Dermis microvascular lymphatic vessel endothelial cell (primary cell): Measurements from ENCODE around the gene SIGLEC6. TPM values are rescaled to one million over a fixed set of nuclear protein-coding genes. Genes with fewer than 3 reads are reported as not detected.

ENCODE experiments used
- DNase-seq, 2 donors: peaks; one replicate each; pipeline versions ENCODE4 v3.0.0 to v3.0.0-alpha.2; 2010; ENCODE audit warnings: low read depth in 2 of 2
- total RNA-seq: library from RNA; depleted of rRNA; stranded (reverse); fragments of >200 nt; gene quantifications from 2 replicates; pipeline ENCODE4 v1.2.1, GENCODE V29; 2014

SIGLEC6 gene
- total RNA-seq, 1 donor from 2014 or later: not detected

DNA sequence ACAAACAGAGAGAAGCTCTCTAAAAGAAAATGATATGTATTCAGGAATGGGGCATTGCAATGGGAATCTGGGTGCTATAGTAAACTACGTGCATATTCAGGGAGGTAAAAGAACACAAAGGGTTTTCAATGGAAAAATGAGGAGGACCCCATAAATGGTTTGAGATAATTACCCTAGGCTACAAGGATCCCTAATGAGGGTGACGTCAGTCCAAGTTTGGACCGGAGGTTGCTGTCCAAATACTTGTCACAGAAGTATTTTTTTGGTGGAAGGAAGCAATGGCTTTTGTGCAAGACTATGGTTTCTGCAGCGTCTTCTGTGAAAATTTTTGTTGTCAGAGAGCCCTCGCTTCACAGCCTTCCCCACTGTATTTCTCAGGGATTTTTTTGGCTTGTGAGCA lies 54.1 kb downstream of the SIGLEC6 start:
- DNase-seq: no peak

DNA sequence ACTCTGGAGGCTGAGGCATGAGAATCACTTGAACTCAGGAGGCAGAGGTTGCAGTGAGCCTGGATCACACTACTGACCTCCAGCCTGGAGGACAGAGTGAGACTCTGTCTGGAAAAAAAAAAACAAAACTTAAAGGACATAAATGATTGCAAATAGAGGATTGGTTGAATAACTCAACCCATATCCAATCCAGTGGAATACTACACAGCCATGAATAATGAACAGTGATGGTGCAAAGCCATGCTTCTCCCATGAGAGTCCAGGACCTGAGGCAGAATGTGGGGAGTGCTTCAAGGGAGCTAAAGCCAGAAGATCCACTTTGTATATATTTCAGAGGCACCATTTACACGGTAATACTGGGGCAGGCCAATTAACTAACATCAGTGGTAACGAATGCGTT lies 55.3 kb downstream of the SIGLEC6 start:
- no peak for DNase-seq

DNA sequence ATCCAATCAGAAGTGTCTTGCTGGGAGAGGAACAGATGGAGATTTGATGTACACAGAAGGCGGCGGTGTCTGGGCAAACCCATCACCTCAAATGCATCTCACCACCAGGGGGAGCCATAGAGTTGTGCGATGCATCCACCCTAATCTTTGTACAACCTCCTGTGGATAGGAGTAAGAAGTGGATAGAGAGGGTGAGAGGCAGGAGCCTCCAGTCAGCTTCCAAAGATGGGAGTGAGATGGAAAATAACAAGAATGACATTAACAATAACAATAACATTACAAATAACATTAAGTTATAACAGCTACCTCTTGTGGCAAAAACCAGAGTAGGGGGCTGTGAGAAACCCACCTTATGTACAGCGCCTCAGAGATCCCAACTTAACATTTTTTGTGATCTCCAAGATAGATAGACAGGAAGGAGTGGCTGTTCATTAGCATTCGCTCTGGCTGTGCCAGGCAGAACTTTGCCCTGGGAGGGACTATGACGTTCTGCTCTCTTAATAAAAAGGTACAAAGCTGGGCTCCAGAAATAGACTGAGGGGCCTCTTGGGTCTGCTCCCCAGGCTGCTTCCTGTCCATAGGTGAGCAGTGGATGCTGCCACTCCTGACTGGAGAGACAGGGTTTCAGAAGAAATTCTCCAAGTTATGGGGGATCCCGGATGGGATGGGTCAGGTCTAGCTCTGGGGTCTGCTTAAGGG lies 58.3 kb downstream of the SIGLEC6 start:
- peak; percentile 25 to 68 for DNase-seq

DNA sequence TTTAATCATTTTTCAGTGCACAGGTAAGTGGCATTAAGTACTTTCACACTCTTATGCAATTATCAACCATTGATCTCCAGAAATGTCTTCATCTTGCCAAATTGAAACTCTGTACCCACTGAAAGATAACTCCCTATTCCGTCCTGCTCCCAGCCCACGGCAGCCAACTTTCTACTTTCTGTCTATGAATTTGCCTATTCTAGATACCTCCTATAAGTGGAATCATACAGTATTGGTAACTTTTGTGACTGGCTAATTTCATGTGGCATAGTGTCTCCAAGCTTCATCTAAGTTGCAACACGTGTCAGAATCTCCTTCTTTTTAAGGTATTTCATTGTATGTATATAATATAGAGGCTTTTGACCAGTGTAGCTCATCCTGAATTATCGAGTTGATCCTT lies 58.9 kb downstream of the SIGLEC6 start:
- DNase-seq: no peak

DNA sequence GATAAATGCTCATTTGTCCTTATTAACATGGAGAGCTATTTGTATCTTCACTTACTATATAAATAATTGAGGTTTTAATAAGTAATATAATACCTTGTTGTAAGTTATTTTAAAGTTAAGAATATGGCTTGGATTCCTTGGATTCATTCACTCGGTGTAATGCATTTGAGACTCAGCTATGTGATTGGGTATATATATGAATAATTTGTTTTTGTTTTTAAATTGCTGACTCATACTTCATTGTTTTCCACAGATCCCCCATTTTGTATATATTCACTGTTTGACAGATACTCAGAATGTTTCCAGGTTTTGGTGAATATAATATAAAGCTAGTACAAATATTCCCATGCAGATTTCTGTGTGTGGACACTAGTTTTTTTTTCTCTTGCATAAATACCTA lies 59.9 kb downstream of the SIGLEC6 start:
- DNase-seq: no peak

DNA sequence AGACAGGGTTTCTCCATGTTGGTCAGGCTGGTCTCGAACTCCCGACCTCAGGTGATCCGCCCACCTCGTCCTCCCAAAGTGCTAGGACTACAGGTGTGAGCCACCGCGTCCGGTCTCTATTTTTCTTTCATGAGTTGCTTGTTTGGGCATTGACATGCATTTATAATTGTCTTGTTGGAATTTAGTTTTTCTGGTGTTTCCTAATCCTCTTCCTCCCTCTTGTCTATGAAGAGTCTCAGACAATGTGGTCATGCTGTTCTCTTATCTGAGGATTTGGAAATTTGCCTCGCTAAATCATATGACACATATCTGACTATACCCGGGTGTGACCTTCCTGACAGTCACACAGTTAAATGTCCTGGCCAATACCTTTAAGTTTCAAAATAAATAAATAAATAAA lies 60.5 kb downstream of the SIGLEC6 start:
- no peak for DNase-seq

DNA sequence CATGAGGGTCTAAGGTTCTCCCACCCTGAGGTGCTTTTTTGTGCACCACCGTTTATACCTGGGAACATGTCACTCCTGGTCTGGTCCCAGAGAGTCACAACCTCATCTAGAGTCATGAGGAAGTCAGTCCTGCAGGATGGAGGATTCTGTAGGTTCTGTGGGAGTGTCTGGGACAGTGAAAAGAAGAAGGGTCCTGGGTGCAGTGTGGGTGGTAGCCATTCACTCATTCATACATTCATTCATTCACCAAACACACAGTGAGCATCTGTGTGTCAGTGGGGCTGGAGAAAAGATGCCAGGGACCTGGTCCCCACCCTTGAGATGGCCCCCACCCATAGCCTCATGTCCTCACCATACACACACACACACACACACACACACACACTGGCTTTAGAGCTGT lies 61.8 kb downstream of the SIGLEC6 start:
- DNase-seq: no peak

DNA sequence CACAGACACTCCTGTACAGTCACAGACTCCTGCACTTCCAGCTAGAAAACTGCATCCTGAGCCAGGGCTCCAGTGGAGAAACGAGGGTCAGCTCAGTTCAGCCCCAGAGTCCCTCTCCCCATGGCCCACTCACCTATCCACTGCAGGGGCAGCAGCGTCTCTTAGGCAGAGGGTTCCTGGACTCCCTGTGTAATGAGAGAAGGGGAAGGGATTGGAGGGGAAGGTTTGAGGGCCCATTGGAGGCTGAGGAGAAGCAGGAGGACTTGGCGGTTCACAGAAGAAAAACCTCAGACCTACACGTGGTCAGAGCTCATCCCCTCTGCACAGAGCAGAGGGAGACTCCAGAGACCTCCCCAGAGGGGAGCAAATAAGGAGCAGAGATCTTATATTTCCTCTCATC lies 62.3 kb downstream of the SIGLEC6 start:
- DNase-seq: no peak

DNA sequence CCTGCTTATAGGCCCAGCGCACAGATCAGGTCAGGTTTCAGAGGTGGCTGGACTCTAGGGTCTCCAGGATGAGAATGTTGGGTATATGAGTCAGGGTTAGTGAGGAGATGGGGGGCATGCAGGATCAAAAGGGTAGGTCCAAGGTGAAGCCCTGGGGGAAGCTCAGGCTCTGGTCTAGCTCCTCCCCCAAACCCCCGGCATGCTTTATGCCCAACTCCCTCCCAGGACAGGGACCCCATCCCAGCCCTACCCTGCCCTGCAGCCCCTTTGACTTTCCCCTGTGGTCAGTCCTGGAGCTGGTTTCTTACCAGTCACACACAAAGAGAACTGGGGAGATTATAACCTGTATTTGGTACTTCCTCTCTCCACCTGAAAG lies 62.9 kb downstream of the SIGLEC6 start:
- no peak for DNase-seq

DNA sequence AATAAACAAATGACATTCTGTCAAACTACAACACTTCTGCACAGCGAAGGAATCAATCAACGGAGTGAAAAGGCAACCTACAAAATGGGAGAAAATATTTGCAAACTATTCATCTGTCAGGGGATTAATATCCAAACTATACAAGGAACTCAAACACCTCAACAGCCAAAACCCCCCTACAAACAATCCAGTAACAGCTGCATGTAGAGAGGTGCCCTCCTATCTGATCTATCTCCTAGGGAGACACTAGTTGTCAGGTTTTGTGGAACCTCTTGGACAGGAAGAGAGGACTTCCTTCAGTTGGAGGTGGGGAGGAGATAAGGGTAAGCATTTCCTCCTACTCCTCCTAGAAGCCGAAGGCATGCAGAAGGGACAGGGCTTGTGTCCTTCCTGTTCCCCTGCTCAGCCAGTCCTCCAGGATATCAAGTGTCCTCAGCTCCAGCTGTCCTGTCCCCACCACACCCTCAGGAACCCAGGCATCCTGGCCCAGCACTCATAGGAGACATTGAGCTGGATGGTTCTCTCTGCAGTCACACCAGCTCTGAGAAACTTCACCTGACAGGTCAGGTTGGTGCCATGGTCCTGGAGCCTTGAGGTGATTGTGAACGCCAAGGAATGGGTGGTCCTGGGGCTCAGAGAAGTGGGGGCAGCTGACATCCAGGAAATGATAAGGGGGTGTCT lies 63.5 kb downstream of the SIGLEC6 start:
- DNase-seq: no peak

Other genes with a start within 250 kb of the SIGLEC6 start
- gene IGLON5, start 220.0 kb downstream of the SIGLEC6 start, total RNA-seq: not detected in 2 replicates
- 0.13 TPM in 2 replicates for gene VSIG10L, start 189.5 kb downstream of the SIGLEC6 start, total RNA-seq
- gene ETFB, start 165.3 kb downstream of the SIGLEC6 start, total RNA-seq: 73.6 and 75.7 TPM in 2 replicates
- not detected in 2 replicates for gene CLDND2, start 162.7 kb downstream of the SIGLEC6 start, total RNA-seq
- gene NKG7, start 159.0 kb downstream of the SIGLEC6 start, total RNA-seq: not detected in 2 replicates
- gene LIM2, start 143.7 kb downstream of the SIGLEC6 start, total RNA-seq: not detected in 2 replicates
- not detected in 2 replicates for gene C19orf84, start 141.1 kb downstream of the SIGLEC6 start, total RNA-seq
- gene SIGLEC10, start 114.0 kb downstream of the SIGLEC6 start, total RNA-seq: not detected in 2 replicates
- not detected in 2 replicates for gene SIGLEC8, start 73.2 kb downstream of the SIGLEC6 start, total RNA-seq
- not detected in 2 replicates for gene CEACAM18, start 53.1 kb downstream of the SIGLEC6 start, total RNA-seq
- gene SIGLEC12, start 29.9 kb downstream of the SIGLEC6 start, total RNA-seq: not detected in 2 replicates
- gene ZNF175, start 39.6 kb upstream of the SIGLEC6 start, total RNA-seq: 2.1 and 3.9 TPM in 2 replicates
- not detected in 2 replicates for gene SIGLEC5, start 98.7 kb upstream of the SIGLEC6 start, total RNA-seq
- gene SIGLEC14, start 115.2 kb upstream of the SIGLEC6 start, total RNA-seq: under 0.01 TPM in 1 of 2 replicates, not detected in the other
- gene SPACA6, start 161.7 kb upstream of the SIGLEC6 start, total RNA-seq: 3.5 and 5.6 TPM in 2 replicates
- gene HAS1, start 192.3 kb upstream of the SIGLEC6 start, total RNA-seq: not detected in 2 replicates
- gene FPR1, start 220.2 kb upstream of the SIGLEC6 start, total RNA-seq: not detected in 2 replicates
- gene FPR2, start 229.5 kb upstream of the SIGLEC6 start, total RNA-seq: not detected in 2 replicates